GM21423 (cell line): ENCODE results near the gene TOR1AIP2.

Experiments
- ATAC-seq: cut with Tn5 transposase; IDR thresholded peaks from one replicate; pipeline ENCODE4 v1.9.1; 2021; ENCODE audit warnings: mild to moderate bottlenecking, moderate library complexity; ENCODE audit not compliant: unreplicated experiment

The TOR1AIP2 gene

DNA sequence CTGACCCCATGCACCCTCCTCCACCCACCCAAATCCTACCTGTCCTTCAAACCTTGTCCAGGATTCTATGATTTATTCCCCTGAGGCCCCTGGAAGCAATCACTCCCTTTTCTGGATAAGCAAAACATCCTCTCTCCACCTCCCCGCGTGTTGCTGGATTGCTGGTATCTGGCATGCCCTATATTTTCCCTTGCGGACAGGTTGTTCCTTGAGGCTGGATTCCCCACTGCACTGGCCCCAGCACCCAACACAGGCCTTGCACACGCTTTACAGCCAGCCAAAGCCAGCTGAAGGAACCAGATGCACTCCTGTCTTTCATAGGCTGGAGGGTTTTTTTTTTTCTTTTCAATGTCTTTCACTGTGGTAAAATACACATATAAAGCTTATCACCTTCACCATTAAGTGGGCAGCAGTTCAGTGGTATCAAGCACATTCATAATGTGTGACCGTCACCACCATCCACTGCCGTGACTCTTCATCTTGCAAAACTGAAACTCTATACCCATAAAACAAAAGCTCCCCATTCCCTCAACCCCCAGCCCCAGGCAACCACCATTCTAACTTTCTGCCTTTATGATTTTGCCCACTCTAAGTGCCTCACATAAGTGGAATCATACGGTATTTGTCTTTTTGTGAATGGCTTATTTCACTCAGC lies 50.9 kb downstream of the TOR1AIP2 start:
- ATAC-seq = no peak

GRCh38 chr1:179825798-179826460 lies 51.7 kb downstream of the TOR1AIP2 start:
- ATAC-seq = no peak

DNA sequence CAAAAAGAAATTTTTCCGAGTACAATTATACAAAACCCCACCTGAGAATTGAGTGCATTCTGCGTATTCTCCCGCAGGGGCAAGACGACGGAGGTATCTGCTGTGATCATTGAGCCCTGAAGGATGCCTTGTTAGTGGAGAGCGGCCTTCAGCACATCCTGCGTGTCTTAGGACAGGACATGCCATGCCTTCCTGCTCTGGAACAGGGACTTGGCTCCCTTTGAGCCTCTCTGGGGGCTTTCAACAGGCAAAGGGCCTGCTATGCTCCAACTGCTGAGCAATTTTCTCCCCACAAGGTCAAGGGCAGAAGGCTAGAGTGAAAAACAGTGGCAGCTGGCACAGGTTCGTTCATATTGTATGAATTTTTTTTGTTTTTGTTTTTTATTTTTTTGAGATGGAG lies 52.4 kb downstream of the TOR1AIP2 start:
- ATAC-seq = no peak

GRCh38 chr1:179824265-179824664 lies 53.3 kb downstream of the TOR1AIP2 start:
- ATAC-seq = no peak

GRCh38 chr1:179823693-179824092 lies 53.9 kb downstream of the TOR1AIP2 start:
- no peak for ATAC-seq

- no peak for ATAC-seq
Observed at GRCh38 chr1:179822065-179822464, 55.5 kb downstream of the TOR1AIP2 start.

- no peak for ATAC-seq
Observed at GRCh38 chr1:179821524-179821923, 56.1 kb downstream of the TOR1AIP2 start.

GRCh38 chr1:179820226-179820970 lies 57.2 kb downstream of the TOR1AIP2 start:
- ATAC-seq = no peak

DNA sequence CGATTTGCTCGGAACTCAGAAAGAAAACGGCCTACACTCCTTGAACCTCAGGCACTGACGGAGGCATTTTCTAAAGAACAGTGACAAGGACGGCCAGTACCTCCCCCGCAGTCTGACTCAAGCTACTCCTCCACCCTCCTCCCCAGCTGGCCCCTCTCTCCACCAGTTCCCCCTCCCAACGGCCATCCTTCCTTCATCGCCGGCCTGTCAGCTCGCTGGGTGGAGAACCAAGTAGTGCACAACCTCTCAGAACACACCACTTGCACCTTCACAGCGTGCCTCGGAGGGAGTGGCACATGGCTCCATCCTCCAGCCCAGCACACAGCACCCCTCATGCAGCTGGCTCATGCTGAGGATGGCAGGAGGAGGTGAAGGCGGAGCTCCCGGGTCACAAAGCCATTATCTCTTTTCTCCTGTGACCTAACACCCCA lies 58.8 kb downstream of the TOR1AIP2 start:
- ATAC-seq = no peak

DNA sequence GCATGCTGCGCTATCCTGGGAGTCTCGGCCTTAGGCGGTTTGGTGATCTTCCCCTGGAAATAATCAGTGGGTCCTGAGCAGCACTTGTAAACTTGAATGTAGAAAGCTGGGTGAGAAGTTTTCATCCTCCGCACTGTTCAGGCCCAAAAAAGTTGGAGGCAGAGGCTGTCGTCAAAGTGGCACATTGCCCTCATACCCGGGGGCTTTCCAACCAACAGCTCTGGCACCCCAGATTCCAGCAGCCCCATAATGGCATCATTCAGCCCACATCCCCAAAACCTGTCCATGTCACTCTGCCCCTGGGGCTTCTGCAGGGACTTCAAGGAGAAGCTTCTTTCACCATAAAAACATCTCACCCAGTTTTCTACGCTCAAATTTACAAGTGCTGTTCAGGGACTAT lies 59.3 kb downstream of the TOR1AIP2 start:
- ATAC-seq = no peak

GRCh38 chr1:179817789-179818188 lies 59.8 kb downstream of the TOR1AIP2 start:
- ATAC-seq = no peak

- ATAC-seq = no peak
Observed at GRCh38 chr1:179817056-179817455, 60.5 kb downstream of the TOR1AIP2 start.

DNA sequence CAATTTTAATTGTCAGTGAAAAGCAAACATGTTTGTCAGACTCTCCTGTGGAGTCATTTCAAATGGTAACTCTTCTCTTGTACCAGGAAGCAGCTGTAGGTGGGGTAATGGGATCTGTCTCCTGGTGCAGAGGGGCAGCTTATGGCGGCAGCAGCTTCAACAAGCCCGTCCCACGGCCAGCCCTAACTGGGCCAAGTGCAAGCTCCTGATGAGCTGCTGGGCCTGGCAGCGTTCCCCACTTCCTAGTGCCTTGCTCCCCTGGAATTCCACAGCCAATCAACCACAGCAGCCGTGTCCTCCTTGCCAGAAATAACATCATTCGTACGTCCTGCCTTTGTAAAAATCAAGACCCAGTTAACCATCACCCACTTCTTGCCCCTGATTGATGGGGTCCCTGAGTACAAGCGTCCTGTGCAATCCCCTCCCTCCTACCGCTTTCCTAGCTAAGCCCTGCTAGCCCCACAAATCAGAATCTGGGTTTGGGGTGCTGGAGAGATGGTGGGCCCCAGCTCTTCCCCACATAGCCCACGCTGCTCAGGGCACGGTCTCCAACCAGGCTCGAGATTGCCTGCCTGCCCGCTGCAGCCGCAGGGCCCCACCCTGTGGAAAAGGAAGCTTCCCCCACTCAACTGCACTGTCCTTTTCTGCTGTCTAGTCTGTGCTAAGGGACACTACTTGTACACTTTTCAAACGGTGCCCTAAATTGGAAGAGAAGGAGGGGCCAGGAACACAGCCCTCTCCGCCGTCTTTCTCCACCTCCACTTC lies 61.2 kb downstream of the TOR1AIP2 start:
- ATAC-seq = no peak

GRCh38 chr1:179815641-179816040 lies 62.0 kb downstream of the TOR1AIP2 start:
- no peak for ATAC-seq

DNA sequence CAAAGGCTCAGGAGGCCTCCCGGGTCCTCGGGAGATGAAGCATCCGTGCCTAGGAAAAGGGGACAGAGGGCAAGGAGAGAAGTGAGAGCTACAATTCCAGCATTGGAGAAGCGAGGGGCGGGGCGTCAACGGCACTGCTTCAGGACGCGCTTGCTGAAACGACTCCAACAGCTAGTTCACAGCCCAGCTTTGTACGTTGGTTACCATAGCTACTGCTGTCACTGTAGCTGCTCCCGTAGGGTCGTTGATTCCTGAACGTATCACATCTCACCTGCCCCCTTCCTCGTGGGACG lies 63.1 kb downstream of the TOR1AIP2 start:
- ATAC-seq = no peak

DNA sequence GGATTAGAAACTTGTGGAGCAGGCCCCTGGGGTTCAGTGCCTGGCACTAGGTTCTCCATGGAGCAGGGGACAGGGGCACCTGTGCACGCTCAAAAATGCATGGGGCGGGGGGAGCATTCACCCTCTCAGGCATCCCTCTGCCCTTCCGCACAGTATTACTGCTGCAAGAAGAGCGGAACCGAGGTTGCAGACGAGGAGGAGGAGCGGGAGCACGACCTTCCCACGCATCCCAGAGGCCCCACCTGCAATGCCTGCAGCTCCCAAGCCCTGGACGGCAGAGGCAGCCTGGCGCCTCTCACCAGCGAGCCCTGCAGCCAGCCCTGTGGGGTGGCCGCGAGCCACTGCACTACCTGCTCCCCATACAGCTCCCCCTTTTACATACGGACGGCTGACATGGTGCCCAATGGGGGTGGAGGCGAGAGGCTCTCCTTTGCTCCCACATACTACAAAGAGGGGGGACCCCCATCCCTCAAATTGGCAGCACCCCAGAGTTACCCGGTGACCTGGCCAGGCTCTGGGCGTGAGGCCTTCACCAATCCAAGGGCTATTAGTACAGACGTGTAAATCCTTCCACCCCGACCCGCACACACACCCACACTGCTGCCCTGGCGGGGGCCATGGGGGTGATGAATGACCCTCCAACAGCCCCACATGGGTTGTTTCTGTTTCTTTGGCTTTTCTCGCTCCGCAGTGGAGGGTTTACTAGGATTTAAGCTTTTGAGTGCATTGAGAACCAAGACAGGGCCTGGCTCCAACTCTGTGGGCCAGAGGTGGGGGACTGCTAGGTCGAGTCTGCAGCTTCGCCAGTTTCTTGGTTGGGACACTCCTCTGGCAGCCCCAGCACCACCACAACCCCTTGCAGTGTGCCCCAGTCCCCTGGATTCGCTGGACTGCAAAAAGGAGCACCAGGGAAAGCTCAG lies 63.7 kb downstream of the TOR1AIP2 start:
- ATAC-seq = no peak

DNA sequence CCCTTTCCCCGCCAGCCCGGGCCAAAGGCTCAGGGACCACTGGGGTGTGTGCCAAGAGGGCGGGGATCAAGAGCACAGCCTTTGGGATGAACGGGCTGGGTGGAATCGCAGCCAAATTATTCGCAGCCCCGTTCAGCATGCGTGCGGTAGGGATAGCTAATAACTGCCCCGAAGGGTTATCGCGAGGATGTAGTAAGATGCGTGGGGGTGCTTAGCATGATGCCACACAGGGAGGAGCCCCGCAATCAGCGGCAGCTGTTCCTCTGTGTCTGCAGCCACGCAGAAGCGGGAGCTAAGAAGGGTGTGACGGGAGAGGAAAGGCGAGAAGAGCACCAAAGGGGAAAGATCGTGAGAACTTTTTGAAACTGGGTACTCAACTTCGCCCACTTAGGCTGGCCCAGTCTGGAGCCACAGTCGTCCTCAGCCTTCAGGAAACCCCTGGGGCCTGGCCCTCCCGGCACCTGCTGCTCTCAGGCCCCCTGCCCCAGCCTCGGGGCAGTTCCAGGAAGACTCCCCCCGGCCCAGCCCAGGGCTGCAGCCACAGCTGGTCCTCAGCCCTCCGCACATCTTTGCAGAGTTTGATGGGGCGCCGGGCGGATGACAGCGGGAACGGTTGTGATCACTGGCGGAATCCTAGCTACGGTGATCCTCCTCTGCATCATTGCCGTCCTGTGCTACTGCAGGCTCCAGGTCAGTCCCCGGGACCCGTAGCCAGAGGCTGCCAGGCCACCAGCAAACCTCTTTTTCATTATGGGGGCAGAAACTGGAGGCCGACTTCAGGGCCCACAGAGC lies 64.9 kb downstream of the TOR1AIP2 start:
- no peak for ATAC-seq

DNA sequence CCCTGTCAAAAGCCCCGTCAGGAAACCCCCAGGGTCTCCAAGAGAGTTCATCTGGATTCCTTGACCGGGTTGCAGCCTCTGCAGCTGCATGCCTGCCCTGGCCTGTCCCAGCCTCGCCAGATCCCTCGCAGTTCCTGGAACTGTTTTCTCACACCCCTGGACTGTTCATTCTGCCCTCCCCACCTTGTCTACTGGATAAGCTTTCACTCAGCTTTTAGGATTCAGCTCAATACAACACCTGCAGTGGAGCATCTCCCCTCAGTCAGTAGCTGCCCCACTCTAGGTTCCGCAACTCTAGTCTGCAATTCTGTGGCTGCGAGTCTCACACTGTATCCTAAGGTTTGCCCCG lies 67.3 kb downstream of the TOR1AIP2 start:
- no peak for ATAC-seq

DNA sequence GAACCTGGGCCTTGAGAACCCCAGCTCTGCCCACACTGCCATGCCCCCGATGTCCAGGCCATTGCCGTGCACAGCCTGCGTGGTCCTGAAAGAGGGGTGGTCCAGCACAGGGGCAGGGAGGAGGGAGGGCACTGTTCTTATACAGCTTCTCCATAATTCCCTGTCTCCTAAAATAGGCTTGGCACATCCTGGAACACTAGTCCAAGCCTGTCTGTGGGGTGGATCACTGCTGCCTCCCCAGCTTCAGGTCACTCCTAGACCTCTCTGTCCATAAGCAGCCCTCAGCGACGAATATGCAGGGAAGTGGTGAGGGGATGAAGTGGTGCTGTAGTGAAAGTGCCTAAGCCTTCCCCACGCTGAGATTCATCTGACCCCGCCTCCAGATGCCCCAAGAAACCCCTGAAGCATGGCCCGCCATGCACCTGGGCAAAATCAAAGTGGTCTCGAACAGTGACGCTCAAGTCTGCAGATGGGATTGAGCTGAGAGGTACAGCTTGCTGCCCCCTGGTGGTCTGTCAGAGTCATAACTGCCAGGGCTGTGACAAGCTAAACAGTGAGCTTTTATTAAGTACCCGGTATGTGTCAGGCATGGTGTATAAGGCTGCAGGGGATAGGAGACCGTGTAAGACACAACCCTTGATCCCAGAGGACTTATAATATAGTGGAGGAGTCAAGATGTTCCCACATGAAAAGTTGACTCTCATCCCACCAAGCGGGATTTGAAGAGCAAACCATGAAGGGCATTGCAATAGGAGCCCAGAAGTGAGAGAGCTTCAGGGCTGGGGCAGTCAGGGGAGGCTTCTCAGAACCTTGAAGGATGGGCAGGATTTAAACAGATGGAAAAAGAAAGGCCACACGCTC lies 67.9 kb downstream of the TOR1AIP2 start:
- peak; percentile 53 for ATAC-seq
